A673 (cell line): ENCODE measurements around the gene APOBEC3A. TPM values are rescaled to one million over a fixed set of nuclear protein-coding genes. Genes with fewer than 3 reads are reported as not detected.
"Not testable (repeated sequence)": the region's sequence is repeated elsewhere in the genome, so short reads cannot be mapped to it uniquely, and the experiment has no call there.

Experiments used
- BruUV-seq: library from RNA; stranded (reverse); fragments of 400-500 nt; replicated peaks from 2 replicates; lab custom pipeline; 2021; lab: Mats Ljungman, UMichigan
- CTCF ChIA-PET: fragments of 300-600 bp; sonication (Branson Sonifier 250); formaldehyde crosslinking; loops from one replicate; lab custom pipeline; 2022; ENCODE audit warnings: antibody characterized with exemption; lab: Charles Lee
- POLR2A ChIA-PET: fragments of 300-600 bp; sonication (Branson Sonifier 250); formaldehyde crosslinking; loops from one replicate; lab custom pipeline; 2022; ENCODE audit warnings: antibody characterized with exemption; ENCODE audit not compliant: low non-redundant PET; lab: Charles Lee
- DNase-seq: peaks from one replicate; pipeline ENCODE4 v3.0.0-alpha.2; 2015; ENCODE audit warnings: low spot score
- H3K27ac ChIP-seq: fragments of 200-600 bp; sonication (generic); 2 replicates; pipeline ENCODE4 v1.5.1; 2016; ENCODE audit warnings: mixed run types, low read depth, mild to moderate bottlenecking, mixed read lengths, antibody characterized with exemption, low read length; ENCODE audit not compliant: poor library complexity, severe bottlenecking
- H3K27me3 ChIP-seq: fragments of 200-600 bp; sonication (generic); replicated peaks from 2 replicates; pipeline ENCODE4 v1.6.1; 2017; ENCODE audit warnings: mixed run types, low read depth, mild to moderate bottlenecking, mixed read lengths, antibody characterized with exemption, low read length; ENCODE audit not compliant: insufficient read depth, poor library complexity
- H3K36me3 ChIP-seq: fragments of 200-600 bp; sonication (generic); 2 replicates; pipeline ENCODE4 v1.6.1; 2016; ENCODE audit warnings: mixed run types, mild to moderate bottlenecking, mixed read lengths, antibody characterized with exemption, low read length; ENCODE audit not compliant: insufficient read depth, poor library complexity, severe bottlenecking
- H3K4me1 ChIP-seq: fragments of 200-600 bp; sonication (generic); 2 replicates; pipeline ENCODE4 v1.6.1; 2017; ENCODE audit warnings: mixed run types, mild to moderate bottlenecking, mixed read lengths, antibody characterized with exemption, low read length; ENCODE audit not compliant: insufficient read depth, poor library complexity, severe bottlenecking
- H3K4me3 ChIP-seq: fragments of 200-600 bp; sonication (generic); 2 replicates; pipeline ENCODE4 v1.5.1; 2016; ENCODE audit warnings: low read depth, mixed run types, mild to moderate bottlenecking, mixed read lengths, low read length; ENCODE audit not compliant: poor library complexity, severe bottlenecking
- H3K9me3 ChIP-seq: fragments of 200-600 bp; sonication (generic); 2 replicates; pipeline ENCODE4 v1.6.1; 2016; ENCODE audit warnings: mixed run types, low read depth, mild to moderate bottlenecking, mixed read lengths, antibody characterized with exemption, low read length; ENCODE audit not compliant: poor library complexity, severe bottlenecking
- CTCF ChIP-seq: fragments of 300-800, 200-600 bp; sonication (generic); conservative IDR thresholded peaks from 2 replicates; pipeline ENCODE4 v1.5.1; 2017; ENCODE audit warnings: low read depth, mild to moderate bottlenecking, antibody characterized with exemption, low read length, moderate library complexity, mixed read lengths
- EZH2 ChIP-seq: fragments of 200-600 bp; sonication (generic); IDR thresholded peaks from 2 replicates; pipeline ENCODE4 v1.6.1; 2017; ENCODE audit warnings: borderline replicate concordance, low read depth, mild to moderate bottlenecking, mixed read lengths, antibody characterized with exemption, low read length; ENCODE audit not compliant: poor library complexity, severe bottlenecking
- intact Hi-C: fragments of 100-400 bp; cut with micrococcal nuclease; formaldehyde crosslinking; loops from one replicate; pipeline ENCODE4 v1.10.0; 2022; ENCODE audit not compliant: unreplicated experiment
- total RNA-seq: library from RNA; stranded (reverse); gene quantifications from 2 replicates; pipeline ENCODE4 v1.2.3, GENCODE V29; 2021

The APOBEC3A gene
- total RNA-seq, 1 experiment from 2014 or later = not detected

- intact Hi-C loops = no loop called here
- TF ChIP-seq EZH2 = no peak
- TF ChIP-seq CTCF = no peak
- no peak overlapping the region for H3K4me3 ChIP-seq
- H3K36me3 ChIP-seq = no peaks in the 10 kb centered on the region
- no peaks in the 10 kb centered on the region for H3K27me3 ChIP-seq
- CTCF ChIA-PET = no interaction called here
- peaks cover 5% of the 10 kb centered on the region for H3K4me1 ChIP-seq
- no peaks in the 10 kb centered on the region for H3K9me3 ChIP-seq
- POLR2A ChIA-PET = no interaction called here
- DNase-seq = no peak
- H3K27ac ChIP-seq = no peak overlapping the region
- no TSS peak for BruUV-seq
Observed at GRCh38 chr22:38986629-38987028, 29.2 kb downstream of the APOBEC3A start.

GRCh38 chr22:38987171-38987895 lies 29.9 kb downstream of the APOBEC3A start:
- no TSS peak for BruUV-seq
- no peaks in the 10 kb centered on the region for H3K36me3 ChIP-seq
- H3K4me3 ChIP-seq = no peak overlapping the region
- POLR2A ChIA-PET = no interaction called here
- H3K4me1 ChIP-seq = no peaks in the 10 kb centered on the region
- H3K27me3 ChIP-seq = no peaks in the 10 kb centered on the region
- intact Hi-C loops = no loop called here
- H3K9me3 ChIP-seq = no peaks in the 10 kb centered on the region
- CTCF ChIA-PET = no interaction called here
- no peak overlapping the region for H3K27ac ChIP-seq
- no peak for DNase-seq
- TF ChIP-seq CTCF = no peak
- TF ChIP-seq EZH2 = no peak

DNA sequence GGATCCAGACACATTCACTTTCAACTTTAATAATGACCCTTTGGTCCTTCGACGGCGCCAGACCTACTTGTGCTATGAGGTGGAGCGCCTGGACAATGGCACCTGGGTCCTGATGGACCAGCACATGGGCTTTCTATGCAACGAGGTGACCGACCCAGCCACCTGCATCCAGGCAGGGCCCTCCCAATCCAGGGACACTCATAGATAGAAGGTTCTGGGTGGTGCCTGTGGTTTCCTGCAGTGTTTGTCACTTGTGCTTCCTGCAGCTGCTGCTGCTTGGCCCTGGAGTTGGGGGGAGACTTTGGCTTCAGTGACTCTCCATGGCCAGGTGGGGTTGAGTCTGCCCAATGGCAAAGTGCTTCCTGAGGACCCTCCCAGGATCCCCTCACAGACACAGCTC lies 32.1 kb downstream of the APOBEC3A start:
- BruUV-seq = no TSS peak
- intact Hi-C loops = no loop called here

DNA sequence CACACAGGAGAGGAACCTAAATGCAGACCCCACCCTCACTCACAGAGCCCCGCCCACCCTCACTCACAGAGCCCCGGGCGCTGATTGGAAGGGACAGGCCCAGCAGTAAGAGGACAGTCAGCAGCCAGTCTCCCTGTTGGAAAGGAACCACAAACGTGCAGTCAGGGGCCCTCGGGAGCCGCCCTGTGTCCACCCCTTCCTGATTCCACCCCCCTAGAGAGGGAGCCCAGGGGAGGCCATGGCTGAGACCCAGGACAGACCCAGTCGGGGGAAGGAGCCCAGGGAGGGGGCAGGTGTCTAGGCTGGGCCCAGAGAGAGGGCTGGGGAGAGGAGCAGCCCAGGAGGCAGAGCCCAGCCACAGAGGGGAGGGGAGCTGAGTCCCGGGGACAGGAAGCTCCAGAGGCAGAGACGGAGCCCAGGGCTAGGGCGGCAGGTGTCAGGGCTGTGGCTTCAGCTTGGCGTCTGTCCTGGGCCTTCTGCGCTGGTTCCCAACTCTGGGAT lies 35.5 kb downstream of the APOBEC3A start:
- BruUV-seq, POLR2A ChIA-PET, intact Hi-C loops, H3K4me3 ChIP-seq, H3K9me3 ChIP-seq, H3K27me3 ChIP-seq, CTCF ChIA-PET, H3K27ac ChIP-seq, H3K36me3 ChIP-seq, H3K4me1 ChIP-seq: not testable (repeated sequence)
- DNase-seq = peak; percentile 31

More for the DNA sequence above, 32.1 kb downstream of the APOBEC3A start:
- Histone ChIP-seq H3K36me3 (no peaks in the 10 kb centered on the region), H3K4me3 (no peak overlapping the region), H3K4me1 (no peaks in the 10 kb centered on the region), H3K9me3 (no peaks in the 10 kb centered on the region), H3K27ac (no peak overlapping the region), H3K27me3 (no peaks in the 10 kb centered on the region)
- no peak for DNase-seq
- POLR2A ChIA-PET = no interaction called here
- TF ChIP-seq EZH2 (no peak), CTCF (no peak)
- CTCF ChIA-PET = no interaction called here
